CD4-positive, CD25-positive, alpha-beta regulatory T cell (primary cell): ENCODE measurements around the gene STK11IP. TPM values are rescaled to one million over a fixed set of nuclear protein-coding genes. Genes with fewer than 3 reads are reported as not detected.

Source experiments
- ATAC-seq, 2 donors: fragments of 150-1000 bp; cut with Tn5 transposase; one replicate each; pipeline ENCODE4 v1.10.0; 2021; ENCODE audit warnings: low read depth in 2 of 2, moderate number of reproducible peaks in 2 of 2, moderate library complexity in 1 of 2
- DNase-seq, 3 donors: peaks; one replicate each; pipeline versions ENCODE4 v3.0.0 to v3.0.0-alpha.2; 2012 to 2022; ENCODE audit warnings: mixed read lengths in 1 of 3
- H3K27ac ChIP-seq: one replicate; pipeline ENCODE4 v1.7.0; 2013; ENCODE audit warnings: mild to moderate bottlenecking, low read length; ENCODE audit not compliant: insufficient read depth, poor library complexity, severe bottlenecking
- H3K27me3 ChIP-seq: one replicate; pipeline ENCODE4 v1.7.0; 2013; ENCODE audit warnings: low read length; ENCODE audit not compliant: control insufficient read depth, insufficient read depth
- H3K36me3 ChIP-seq: one replicate; pipeline ENCODE4 v1.7.0; 2013; ENCODE audit warnings: mild to moderate bottlenecking, low read length, moderate library complexity; ENCODE audit not compliant: control insufficient read depth, insufficient read depth
- H3K4me1 ChIP-seq: 2 replicates; pipeline ENCODE4 v1.7.0; 2013; ENCODE audit warnings: mild to moderate bottlenecking, low read length; ENCODE audit not compliant: insufficient read depth, control insufficient read depth, poor library complexity, severe bottlenecking
- H3K4me3 ChIP-seq: one replicate; pipeline ENCODE4 v1.7.0; 2013; ENCODE audit warnings: low read depth, mild to moderate bottlenecking, low read length, moderate library complexity
- H3K9me3 ChIP-seq, 2 experiments: 1 replicate in 1 of 2; 2 replicates in 1 of 2; pipeline ENCODE4 v1.7.0; 2013; ENCODE audit warnings: low read length in 2 of 2, mild to moderate bottlenecking in 1 of 2, moderate library complexity in 1 of 2; ENCODE audit not compliant: control insufficient read depth in 2 of 2
- H3K27ac Mint-ChIP-seq, 3 donors: one replicate each; pipeline ENCODE4 v1.8.0; 2020 to 2022; ENCODE audit warnings: mild to moderate bottlenecking in 3 of 3, mixed read lengths in 3 of 3, moderate library complexity in 2 of 3
- H3K27me3 Mint-ChIP-seq: one replicate; pipeline ENCODE4 v1.8.0; 2022; ENCODE audit warnings: mild to moderate bottlenecking, mixed read lengths
- H3K36me3 Mint-ChIP-seq: one replicate; pipeline ENCODE4 v1.8.0; 2020; ENCODE audit warnings: mixed read lengths
- H3K4me1 Mint-ChIP-seq, 4 donors: one replicate each; pipeline ENCODE4 v1.8.0; 2020 to 2022; ENCODE audit warnings: mixed read lengths in 4 of 4, mild to moderate bottlenecking in 1 of 4
- H3K4me3 Mint-ChIP-seq, 4 donors: one replicate each; pipeline ENCODE4 v1.8.0; 2020 to 2022; ENCODE audit warnings: mild to moderate bottlenecking in 4 of 4, mixed read lengths in 4 of 4, moderate library complexity in 3 of 4
- H3K9me3 Mint-ChIP-seq, 7 donors: one replicate each; pipeline ENCODE4 v1.8.0; 2020 to 2022; ENCODE audit warnings: mixed read lengths in 7 of 7, mild to moderate bottlenecking in 3 of 7, moderate library complexity in 2 of 7
- polyA plus RNA-seq, 4 donors: library from polyadenylated mRNA; unstranded; fragments of 300-500 nt; fragmentation: Illumina TruSeq; gene quantifications; one replicate each; pipeline ENCODE4 v1.2.3, GENCODE V29; 2021
- total RNA-seq: library from RNA; stranded (reverse); gene quantifications from one replicate; pipeline ENCODE4 v1.2.3, GENCODE V29; 2022

STK11IP gene, protein sequence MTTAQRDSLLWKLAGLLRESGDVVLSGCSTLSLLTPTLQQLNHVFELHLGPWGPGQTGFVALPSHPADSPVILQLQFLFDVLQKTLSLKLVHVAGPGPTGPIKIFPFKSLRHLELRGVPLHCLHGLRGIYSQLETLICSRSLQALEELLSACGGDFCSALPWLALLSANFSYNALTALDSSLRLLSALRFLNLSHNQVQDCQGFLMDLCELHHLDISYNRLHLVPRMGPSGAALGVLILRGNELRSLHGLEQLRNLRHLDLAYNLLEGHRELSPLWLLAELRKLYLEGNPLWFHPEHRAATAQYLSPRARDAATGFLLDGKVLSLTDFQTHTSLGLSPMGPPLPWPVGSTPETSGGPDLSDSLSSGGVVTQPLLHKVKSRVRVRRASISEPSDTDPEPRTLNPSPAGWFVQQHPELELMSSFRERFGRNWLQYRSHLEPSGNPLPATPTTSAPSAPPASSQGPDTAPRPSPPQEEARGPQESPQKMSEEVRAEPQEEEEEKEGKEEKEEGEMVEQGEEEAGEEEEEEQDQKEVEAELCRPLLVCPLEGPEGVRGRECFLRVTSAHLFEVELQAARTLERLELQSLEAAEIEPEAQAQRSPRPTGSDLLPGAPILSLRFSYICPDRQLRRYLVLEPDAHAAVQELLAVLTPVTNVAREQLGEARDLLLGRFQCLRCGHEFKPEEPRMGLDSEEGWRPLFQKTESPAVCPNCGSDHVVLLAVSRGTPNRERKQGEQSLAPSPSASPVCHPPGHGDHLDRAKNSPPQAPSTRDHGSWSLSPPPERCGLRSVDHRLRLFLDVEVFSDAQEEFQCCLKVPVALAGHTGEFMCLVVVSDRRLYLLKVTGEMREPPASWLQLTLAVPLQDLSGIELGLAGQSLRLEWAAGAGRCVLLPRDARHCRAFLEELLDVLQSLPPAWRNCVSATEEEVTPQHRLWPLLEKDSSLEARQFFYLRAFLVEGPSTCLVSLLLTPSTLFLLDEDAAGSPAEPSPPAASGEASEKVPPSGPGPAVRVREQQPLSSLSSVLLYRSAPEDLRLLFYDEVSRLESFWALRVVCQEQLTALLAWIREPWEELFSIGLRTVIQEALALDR
- total RNA-seq (45.7 TPM), polyA plus RNA-seq (10 to 100 TPM in 1 of 4 donors, 1 to 10 TPM in 3; 6.8 to 10.1 (median 8.4) TPM)

DNA sequence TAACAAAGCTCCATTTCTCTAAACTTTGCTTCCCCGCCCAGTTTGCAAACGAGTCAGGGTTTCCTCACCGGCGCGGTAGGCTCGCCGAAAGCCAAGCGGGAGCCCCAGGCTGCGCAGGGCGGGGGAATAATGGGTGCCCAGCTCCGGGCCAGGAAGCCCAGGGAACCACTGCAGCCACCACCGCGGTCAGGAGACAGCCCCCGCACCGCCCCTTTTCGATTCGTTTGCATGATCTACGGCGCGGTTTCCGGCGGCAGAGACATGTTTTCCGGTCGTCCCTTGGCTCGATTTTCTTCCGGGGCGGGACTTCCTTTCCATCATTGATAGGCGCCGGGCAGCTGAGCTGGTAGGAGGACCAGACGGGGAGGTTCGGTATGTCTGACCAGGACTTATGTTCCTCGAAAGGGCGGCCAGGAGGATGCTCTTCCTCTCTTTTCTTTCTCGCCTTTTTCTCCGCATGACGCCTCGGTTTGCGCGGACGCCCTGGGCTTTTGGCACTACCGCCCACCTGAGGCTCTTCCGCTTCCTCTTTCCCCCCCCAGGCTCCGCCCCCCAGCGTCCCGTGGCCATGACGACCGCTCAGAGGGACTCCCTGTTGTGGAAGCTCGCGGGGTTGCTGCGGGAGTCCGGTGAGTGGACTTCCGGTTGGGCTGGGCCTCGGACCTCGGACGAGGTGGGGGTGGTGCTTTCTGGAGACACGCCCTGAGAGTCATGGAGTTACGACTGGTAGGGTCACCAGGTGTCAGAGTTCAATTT, at the start of gene STK11IP:
TSS of gene STK11IP (plus strand) at position 306 of the 756 bp plus-strand sequence. CDS start at position 569, 263 bp downstream.
- Histone ChIP-seq H3K4me1 (peaks cover 12% of the 10 kb centered on the region), H3K36me3 (peaks cover 16% of the 10 kb centered on the region), H3K9me3 (no peaks in the 10 kb centered on the region), H3K4me3 (peak within 1 kb of the TSS; percentile 94), H3K27me3 (no peaks in the 10 kb centered on the region), H3K27ac (peak within 1 kb of the TSS; percentile 84)
- peak within 1 kb of the TSS; percentile 96 to 99 (median 97) for H3K27ac Mint-ChIP-seq
- peaks cover 24% of the 10 kb centered on the region for H3K36me3 Mint-ChIP-seq
- ATAC-seq (peak; percentile 86 to 89), DNase-seq (peak; percentile 87 to 96 (median 90))
- peaks cover 5% of the 10 kb centered on the region for H3K27me3 Mint-ChIP-seq
- no peaks in the 10 kb centered on the region for H3K9me3 Mint-ChIP-seq
- H3K4me1 Mint-ChIP-seq = peaks cover 4 to 29% (median 23%) of the 10 kb centered on the region in 4 donors
- peak within 1 kb of the TSS; percentile 97 to 99 (median 97) for H3K4me3 Mint-ChIP-seq

DNA sequence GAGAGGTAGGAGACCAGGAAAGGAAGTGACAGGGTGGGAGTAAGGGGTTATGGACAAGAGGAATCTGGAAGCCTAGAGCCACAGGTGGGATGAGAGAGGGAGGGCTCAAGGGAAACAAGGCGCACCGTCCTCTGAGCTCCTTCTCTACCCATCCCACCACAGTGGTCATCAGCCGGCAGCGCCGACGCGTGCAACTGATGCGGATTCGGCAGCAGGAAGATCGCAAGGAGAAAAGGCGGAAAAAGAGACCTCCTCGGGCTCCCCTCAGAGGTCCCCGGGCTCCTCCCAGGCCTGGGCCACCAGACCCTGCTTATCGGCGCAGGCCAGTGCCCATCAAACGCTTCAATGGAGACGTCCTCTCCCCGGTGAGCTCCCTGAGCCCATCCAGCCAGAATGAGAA, 48.7 kb upstream of the STK11IP start:
- ATAC-seq (no peak), DNase-seq (no peak)
- Histone ChIP-seq H3K27me3 (peaks cover 13% of the 10 kb centered on the region), H3K27ac (no peak overlapping the region), H3K36me3 (no peaks in the 10 kb centered on the region), H3K4me3 (no peak overlapping the region), H3K9me3 (no peaks in the 10 kb centered on the region), H3K4me1 (peaks cover 21% of the 10 kb centered on the region)
- H3K27ac Mint-ChIP-seq = no peak overlapping the region
- H3K9me3 Mint-ChIP-seq = peaks cover 0 to 9% (median 0%) of the 10 kb centered on the region in 7 donors
- peaks cover 52% of the 10 kb centered on the region for H3K27me3 Mint-ChIP-seq
- peaks cover 0 to 31% (median 8%) of the 10 kb centered on the region in 4 donors for H3K4me1 Mint-ChIP-seq
- H3K36me3 Mint-ChIP-seq = no peaks in the 10 kb centered on the region
- H3K4me3 Mint-ChIP-seq = peak overlapping the region in 1 of 4 donors; percentile 44

DNA sequence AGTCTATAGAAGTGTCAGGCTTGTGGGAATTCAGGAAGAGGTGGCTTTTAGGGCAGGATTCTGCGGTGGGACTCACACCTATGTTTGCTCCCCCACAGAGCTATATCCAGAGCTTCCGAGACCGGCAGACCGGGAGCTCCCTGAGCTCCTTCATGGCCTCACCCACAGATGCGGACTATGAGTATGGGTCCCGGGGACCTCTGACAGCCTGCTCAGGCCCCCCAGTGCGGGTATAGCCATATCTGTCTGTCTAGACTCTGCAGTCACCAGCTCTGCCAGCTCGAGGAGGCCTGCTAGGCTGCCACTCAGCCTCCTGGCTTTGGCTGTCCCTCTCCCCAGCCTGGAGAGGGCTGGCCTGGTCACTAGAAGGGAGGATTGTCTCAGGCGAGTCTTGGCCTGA, 48.0 kb upstream of the STK11IP start:
- peaks cover 13% of the 10 kb centered on the region for H3K27me3 ChIP-seq
- peaks cover 47% of the 10 kb centered on the region for H3K27me3 Mint-ChIP-seq
- no peak overlapping the region for H3K27ac ChIP-seq
- peaks cover 0 to 25% (median 4%) of the 10 kb centered on the region in 4 donors for H3K4me1 Mint-ChIP-seq
- no peak overlapping the region for H3K4me3 ChIP-seq
- H3K9me3 Mint-ChIP-seq = peaks cover 0 to 9% (median 0%) of the 10 kb centered on the region in 7 donors
- H3K4me1 ChIP-seq = peaks cover 18% of the 10 kb centered on the region
- peak overlapping the region in 2 of 4 donors; percentile 21 to 33 for H3K4me3 Mint-ChIP-seq
- ATAC-seq (no peak), DNase-seq (no peak)
- H3K9me3 ChIP-seq = no peaks in the 10 kb centered on the region
- no peaks in the 10 kb centered on the region for H3K36me3 Mint-ChIP-seq
- H3K36me3 ChIP-seq = no peaks in the 10 kb centered on the region
- no peak overlapping the region for H3K27ac Mint-ChIP-seq

DNA sequence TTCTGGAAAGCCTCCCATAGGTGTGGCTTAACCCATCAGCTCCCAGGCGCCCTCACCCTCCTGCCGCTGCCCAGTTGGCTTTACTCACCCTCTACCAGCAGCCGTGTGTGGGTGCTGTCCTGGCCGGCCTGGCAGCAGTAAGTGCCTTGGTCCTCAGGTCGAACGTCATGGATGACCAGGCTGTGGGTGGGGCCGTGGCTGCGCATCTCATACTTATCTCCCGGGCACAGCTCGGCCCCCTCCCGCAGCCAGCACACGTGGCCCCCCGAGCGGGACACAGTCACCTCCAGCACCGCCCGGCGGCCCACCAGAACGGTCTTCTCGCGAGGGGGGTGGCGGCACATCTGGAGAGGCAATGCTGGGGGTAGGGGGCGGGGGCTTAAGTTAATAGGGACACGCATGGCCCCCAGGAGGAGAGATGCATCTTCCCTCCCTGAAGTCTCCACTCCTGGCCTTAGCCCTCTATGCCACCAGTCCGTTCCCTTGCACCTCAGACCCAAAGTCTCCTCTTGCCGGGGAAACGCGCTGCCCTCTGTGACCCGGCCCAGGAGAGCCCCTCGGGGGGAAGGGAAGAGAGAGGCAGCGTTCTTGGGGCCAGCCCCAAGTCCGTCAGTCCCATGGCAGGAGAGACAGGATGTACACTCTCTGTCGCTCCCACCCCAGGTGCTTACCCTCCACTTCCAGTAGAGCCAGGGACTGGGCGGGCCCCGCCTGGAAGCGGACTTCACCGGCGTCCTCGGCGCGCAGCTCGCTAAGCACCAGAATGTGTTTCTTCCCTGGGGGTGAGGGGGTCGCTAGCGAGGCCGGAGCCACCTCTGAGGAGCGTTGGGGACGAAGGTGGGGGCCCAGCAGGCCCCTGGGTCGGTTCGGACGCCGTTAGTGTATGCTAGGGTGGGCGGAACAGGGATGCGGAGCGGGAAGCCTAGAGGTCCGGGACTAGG, 45.9 kb upstream of the STK11IP start:
- H3K9me3 ChIP-seq = no peaks in the 10 kb centered on the region
- no peaks in the 10 kb centered on the region for H3K36me3 ChIP-seq
- no peaks in the 10 kb centered on the region for H3K36me3 Mint-ChIP-seq
- peaks cover 48% of the 10 kb centered on the region for H3K27me3 Mint-ChIP-seq
- H3K4me1 Mint-ChIP-seq = peaks cover 0 to 18% (median 2%) of the 10 kb centered on the region in 4 donors
- ATAC-seq (no peak), DNase-seq (peak in 1 of 3 donors; percentile 33)
- no peak overlapping the region for H3K4me3 ChIP-seq
- H3K27ac Mint-ChIP-seq = no peak overlapping the region
- peaks cover 13% of the 10 kb centered on the region for H3K27me3 ChIP-seq
- peaks cover 18% of the 10 kb centered on the region for H3K4me1 ChIP-seq
- H3K9me3 Mint-ChIP-seq = peaks cover 0 to 6% (median 0%) of the 10 kb centered on the region in 7 donors
- H3K27ac ChIP-seq = no peak overlapping the region
- H3K4me3 Mint-ChIP-seq = peak overlapping the region; percentile 58 to 80 (median 73)

DNA sequence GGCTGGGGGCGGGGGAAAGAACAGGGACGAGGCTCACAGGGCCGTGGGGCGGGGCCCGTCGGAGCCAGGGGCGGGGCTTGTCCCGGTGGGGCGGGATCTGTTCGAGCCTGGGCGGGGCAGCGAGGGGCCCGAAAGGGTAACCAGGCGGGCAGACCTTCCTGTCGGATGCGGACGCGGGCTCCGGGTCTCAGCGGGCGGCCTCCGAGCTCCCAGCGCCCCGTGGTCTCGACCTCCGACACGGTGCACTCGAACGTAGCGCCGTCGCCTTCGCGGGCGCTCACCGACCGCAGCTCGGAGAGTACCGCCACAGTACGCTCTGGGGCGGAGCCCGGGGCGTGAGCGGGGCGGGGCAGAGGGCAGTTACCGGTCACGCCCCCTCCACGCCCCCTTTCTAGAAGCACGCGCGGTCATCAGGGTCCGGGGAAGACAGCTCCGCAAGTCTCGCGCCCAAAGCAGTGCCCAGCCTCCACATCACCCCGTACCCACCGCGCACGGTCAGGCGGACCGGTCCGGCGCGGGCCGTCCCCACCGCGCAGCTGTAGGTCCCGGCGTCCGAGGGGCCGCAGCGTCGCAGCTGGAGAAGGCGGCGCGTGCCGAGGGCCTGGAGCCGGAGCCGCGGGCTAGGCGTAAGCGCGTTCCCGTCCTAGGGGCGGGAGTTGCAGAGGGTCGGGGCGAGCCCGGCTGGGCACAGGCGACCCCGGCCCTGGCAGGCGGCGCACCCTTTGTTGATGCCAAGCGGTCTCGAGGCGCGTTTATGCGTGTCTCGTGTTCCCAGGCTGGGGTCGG, 45.1 kb upstream of the STK11IP start:
- H3K9me3 Mint-ChIP-seq = peaks cover 0 to 6% (median 0%) of the 10 kb centered on the region in 7 donors
- no peaks in the 10 kb centered on the region for H3K36me3 ChIP-seq
- H3K4me3 Mint-ChIP-seq = peak overlapping the region; percentile 71 to 84 (median 78)
- ATAC-seq = peak; percentile 79 to 82
- no peak overlapping the region for H3K27ac ChIP-seq
- peaks cover 18% of the 10 kb centered on the region for H3K4me1 ChIP-seq
- H3K27me3 Mint-ChIP-seq = peaks cover 48% of the 10 kb centered on the region
- H3K4me1 Mint-ChIP-seq = peaks cover 0 to 18% (median 2%) of the 10 kb centered on the region in 4 donors
- H3K27ac Mint-ChIP-seq = no peak overlapping the region
- H3K9me3 ChIP-seq = no peaks in the 10 kb centered on the region
- H3K36me3 Mint-ChIP-seq = no peaks in the 10 kb centered on the region
- peak; percentile 65 to 73 (median 72) for DNase-seq
- H3K27me3 ChIP-seq = peaks cover 13% of the 10 kb centered on the region
- H3K4me3 ChIP-seq = no peak overlapping the region

DNA sequence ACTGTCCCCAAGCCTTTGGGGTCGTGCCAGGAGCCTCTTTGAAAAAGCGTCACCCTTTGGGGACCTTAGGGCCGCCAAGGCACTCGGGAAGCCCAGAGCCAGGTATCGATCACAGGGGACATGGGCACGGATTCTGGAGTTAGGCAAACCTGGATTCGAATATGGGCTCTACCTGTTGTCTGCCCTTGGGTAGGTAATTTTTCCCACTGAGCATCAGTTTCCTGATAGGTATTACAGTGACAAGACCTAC, 44.6 kb upstream of the STK11IP start:
- Mint-ChIP-seq H3K9me3 (peaks cover 0 to 6% (median 0%) of the 10 kb centered on the region in 7 donors), H3K27me3 (peaks cover 48% of the 10 kb centered on the region), H3K36me3 (no peaks in the 10 kb centered on the region), H3K4me3 (peak overlapping the region; percentile 39 to 84 (median 66)), H3K4me1 (peaks cover 0 to 18% (median 2%) of the 10 kb centered on the region in 4 donors), H3K27ac (no peak overlapping the region)
- DNase-seq (no peak), ATAC-seq (no peak)
- Histone ChIP-seq H3K27me3 (peaks cover 13% of the 10 kb centered on the region), H3K36me3 (no peaks in the 10 kb centered on the region), H3K9me3 (no peaks in the 10 kb centered on the region), H3K4me1 (peaks cover 18% of the 10 kb centered on the region), H3K27ac (no peak overlapping the region), H3K4me3 (no peak overlapping the region)
